Right atrium auricular region (tissue), 2 donors: ENCODE results near the gene C9orf43. TPM values are rescaled to one million over a fixed set of nuclear protein-coding genes. Genes with fewer than 3 reads are reported as not detected.
A peak's percentile ranks its signal among the peaks of the same experiment; 100 is the strongest.
"Not testable (repeated sequence)": the region's sequence is repeated elsewhere in the genome, so short reads cannot be mapped to it uniquely, and the experiment has no call there.

Source experiments
- DNase-seq: peaks from one replicate; pipeline ENCODE4 v3.0.0-alpha.2; 2019; ENCODE audit warnings: low spot score
- H3K27ac ChIP-seq, 2 donors: fragments of 200-600 bp; sonication (generic); 1 replicate in 1 of 2; 2 replicates in 1 of 2; pipeline ENCODE4 v1.5.1; 2016 to 2019
- H3K27me3 ChIP-seq, 2 donors: fragments of 200-600 bp; sonication (generic); one replicate each; pipeline versions ENCODE4 v1.5.1 to v1.6.0; 2017 to 2019
- H3K36me3 ChIP-seq: fragments of 200-600 bp; sonication (generic); one replicate; pipeline ENCODE4 v1.5.1; 2016
- H3K4me1 ChIP-seq, 2 donors: fragments of 200-600 bp; sonication (generic); one replicate each; pipeline versions ENCODE4 v1.5.1 to v1.6.0; 2017 to 2019
- H3K4me3 ChIP-seq, 2 donors: fragments of 200-600 bp; sonication (generic); 1 replicate in 1 of 2; 2 replicates in 1 of 2; pipeline ENCODE4 v1.5.1; 2017 to 2019; ENCODE audit warnings: mild to moderate bottlenecking in 1 of 2, moderate library complexity in 1 of 2
- H3K9me3 ChIP-seq, 2 donors: fragments of 200-600 bp; sonication (generic); one replicate each; pipeline ENCODE4 v1.5.1; 2019
- total RNA-seq, 2 donors: library from RNA; depleted of rRNA; stranded (reverse); fragments of >200 nt; gene quantifications; one replicate each; pipeline ENCODE4 v1.1.0, GENCODE V29; 2016
- TF ChIP-seq, protein P1 (sequence below), 2 donors: fragments of 200-600 bp; sonication (generic); IDR thresholded peaks; one replicate each; pipeline ENCODE4 v1.5.1; 2019; ENCODE audit warnings: antibody characterized with exemption in 2 of 2

Gene C9orf43
- total RNA-seq, 2 donors from 2014 or later: not detected

DNA sequence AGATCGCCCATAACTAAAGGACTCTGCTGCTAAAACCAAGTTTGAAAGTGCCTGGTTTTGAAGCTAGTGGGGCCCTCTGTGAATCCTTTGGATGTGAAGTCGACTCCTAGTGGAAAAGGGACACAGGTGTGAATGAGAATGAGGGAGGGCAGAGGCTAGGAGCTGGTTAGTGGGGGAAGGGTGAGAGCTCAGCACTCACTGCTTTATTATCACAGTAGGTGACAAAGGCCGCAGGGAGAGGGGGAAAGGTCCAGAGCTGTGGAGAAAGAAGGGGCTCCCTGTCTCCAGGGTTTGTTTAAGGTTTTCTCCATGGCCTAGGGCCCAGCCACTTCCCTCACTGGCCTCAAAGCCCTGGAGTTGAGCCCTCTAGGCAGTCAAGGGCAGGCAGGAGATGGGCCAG lies 37.3 kb upstream of the C9orf43 start:
- DNase-seq: no peak
- TF ChIP-seq, protein P1, sequence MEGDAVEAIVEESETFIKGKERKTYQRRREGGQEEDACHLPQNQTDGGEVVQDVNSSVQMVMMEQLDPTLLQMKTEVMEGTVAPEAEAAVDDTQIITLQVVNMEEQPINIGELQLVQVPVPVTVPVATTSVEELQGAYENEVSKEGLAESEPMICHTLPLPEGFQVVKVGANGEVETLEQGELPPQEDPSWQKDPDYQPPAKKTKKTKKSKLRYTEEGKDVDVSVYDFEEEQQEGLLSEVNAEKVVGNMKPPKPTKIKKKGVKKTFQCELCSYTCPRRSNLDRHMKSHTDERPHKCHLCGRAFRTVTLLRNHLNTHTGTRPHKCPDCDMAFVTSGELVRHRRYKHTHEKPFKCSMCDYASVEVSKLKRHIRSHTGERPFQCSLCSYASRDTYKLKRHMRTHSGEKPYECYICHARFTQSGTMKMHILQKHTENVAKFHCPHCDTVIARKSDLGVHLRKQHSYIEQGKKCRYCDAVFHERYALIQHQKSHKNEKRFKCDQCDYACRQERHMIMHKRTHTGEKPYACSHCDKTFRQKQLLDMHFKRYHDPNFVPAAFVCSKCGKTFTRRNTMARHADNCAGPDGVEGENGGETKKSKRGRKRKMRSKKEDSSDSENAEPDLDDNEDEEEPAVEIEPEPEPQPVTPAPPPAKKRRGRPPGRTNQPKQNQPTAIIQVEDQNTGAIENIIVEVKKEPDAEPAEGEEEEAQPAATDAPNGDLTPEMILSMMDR (IDR thresholded peaks at IDR 0.05): no peak
- Histone ChIP-seq H3K27me3 (no peaks in the 10 kb centered on the region), H3K9me3 (no peaks in the 10 kb centered on the region), H3K27ac (no peak overlapping the region), H3K4me1 (peaks cover 0 to 8% of the 10 kb centered on the region in 2 donors), H3K4me3 (no peak overlapping the region), H3K36me3 (peaks cover 20% of the 10 kb centered on the region)

DNA sequence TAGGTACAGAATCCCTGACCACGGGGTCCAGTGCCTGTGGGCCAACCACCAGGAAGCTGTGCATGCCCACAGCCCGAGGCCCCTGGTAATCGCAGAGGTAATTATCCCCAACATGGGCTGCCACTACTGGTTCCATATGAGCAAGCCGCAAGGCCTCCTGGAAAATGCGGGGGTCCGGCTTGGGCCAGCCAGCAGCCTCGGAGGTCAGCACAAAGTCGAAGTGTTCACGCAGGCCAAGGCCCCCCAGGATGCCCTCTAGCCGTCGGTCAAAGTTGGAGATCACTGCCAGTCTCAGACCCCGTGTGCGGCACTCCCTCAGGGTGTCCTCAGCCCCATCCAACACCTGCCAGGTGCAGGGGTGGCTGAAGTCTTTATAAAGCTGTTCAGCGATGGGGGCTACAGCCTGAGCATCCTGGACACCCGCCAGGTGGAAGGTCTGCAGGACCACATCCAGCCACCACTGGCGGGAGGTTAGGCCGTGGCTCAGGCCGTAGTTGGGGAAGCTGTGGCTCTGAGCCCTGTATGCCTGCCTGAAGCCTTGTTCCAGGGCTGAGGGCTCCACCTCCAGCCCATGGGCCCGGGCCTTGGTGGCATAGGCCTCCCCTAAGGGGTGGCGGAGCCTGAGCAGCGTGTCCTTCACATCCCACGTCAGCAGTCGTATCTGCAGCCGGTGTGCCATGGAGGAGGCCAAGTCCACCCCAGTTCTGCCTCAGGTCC lies 36.7 kb upstream of the C9orf43 start:
- no peak overlapping the region for H3K27ac ChIP-seq
- no peaks in the 10 kb centered on the region for H3K27me3 ChIP-seq
- H3K36me3 ChIP-seq: peaks cover 20% of the 10 kb centered on the region
- no peak overlapping the region for H3K4me3 ChIP-seq
- no peak for DNase-seq
- H3K4me1 ChIP-seq: peaks cover 0 to 8% of the 10 kb centered on the region in 2 donors
- H3K9me3 ChIP-seq: no peaks in the 10 kb centered on the region
- TF ChIP-seq, protein P1 (IDR thresholded peaks at IDR 0.05): no peak

DNA sequence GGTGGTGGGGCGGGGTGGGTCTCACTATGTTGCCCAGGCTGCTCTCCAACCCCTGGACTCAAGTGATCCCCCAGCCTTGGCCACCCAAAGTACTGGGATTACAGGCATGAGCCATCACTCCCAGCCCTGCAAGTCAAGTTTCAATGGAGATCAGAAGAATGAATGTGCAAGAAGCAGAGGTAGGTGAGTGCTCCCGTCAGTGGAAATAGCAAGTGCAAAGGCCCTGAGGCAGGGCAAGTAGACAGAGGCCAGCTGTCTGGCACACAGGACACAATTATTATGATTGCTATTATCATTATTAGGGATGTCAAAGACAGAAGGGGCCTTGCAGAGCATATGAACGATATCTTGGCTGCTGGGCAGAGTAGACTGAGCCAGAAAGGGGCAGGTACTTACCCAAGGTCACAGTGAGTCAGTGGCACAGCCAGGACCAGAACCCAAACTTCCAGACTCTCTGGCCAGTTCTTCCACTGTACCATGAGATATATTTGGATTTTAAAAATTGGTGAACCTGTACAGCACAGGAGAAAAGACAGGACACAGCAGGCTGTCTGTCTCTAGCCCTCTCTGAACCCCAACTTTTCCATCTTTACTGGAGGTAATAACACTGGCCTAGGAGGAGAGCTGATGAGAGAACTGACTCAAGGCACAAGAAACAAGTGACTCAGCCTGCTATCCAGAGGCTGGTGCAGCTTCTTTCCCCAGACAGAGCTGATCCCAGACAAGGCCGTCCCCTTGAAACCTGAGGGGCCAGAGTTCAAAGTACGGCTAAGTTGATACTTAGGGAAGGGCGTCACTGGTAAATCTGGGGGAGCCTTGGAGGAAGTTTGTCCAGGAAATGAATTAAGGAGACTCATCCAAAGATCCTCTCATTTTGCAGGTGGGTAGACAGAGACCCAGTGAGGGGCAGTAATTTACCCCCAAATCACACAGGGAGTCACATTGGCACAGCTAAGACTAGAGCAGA lies 35.2 kb upstream of the C9orf43 start:
- Histone ChIP-seq H3K9me3 (no peaks in the 10 kb centered on the region), H3K27me3 (no peaks in the 10 kb centered on the region), H3K36me3 (peaks cover 20% of the 10 kb centered on the region), H3K27ac (no peak overlapping the region), H3K4me1 (peaks cover 0 to 8% of the 10 kb centered on the region in 2 donors), H3K4me3 (peak overlapping the region in 1 of 2 donors; percentile 76)
- DNase-seq: no peak
- TF ChIP-seq, protein P1 (IDR thresholded peaks at IDR 0.05): no peak

DNA sequence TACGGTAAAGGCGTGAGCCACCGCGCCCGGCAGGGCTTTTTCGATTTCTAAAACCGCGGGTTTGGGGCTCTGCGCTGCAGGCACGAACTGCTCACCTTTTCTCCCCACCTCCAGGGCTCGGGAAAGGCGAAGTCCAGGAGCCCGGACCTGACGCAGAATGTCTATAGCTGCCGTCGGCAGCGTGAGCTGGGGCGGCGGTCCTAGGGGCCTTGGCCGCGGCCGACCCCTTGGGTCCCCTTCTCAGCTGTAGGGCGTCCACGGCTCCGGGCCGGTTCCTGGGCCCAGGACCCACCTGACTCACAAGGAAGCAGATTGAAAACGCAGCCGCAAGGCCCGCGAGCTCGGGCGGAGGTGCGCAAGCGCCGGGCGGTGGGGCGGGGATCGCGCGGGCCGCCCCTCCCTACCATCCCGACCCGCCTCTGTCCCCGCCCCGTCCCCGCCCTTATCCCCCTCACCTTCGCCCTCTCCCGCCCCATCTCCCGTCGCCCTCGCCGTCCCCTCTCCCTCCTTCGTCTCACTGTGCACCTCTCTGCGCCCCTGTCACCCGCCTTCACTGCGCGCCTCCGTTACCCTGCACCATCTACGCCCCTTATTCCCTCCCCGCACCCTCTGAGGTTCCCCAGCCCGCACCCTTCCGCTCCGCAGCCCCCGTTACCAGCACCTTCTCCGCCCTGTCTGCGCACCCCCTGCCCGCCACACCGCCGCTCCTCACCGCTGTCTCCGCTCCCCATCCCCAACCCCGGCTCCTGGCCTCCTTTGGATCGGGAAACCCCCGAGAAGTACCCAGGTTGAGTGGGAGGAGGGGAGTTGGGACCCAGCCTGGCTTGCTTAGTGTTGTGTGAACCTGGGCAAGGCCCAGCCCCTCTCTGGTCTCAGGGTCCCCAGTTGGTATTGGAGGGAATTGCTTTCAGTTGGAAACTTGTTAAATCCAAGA lies 33.6 kb upstream of the C9orf43 start, which contains the start of gene HDHD3:
TSS of gene HDHD3 (minus strand) at position 353 of the 934 bp plus-strand sequence. CDS start 2,632 bp downstream, outside the sequence.
- peaks cover 0 to 8% of the 10 kb centered on the region in 2 donors for H3K4me1 ChIP-seq
- peak; percentile 76 for DNase-seq
- H3K9me3 ChIP-seq: no peaks in the 10 kb centered on the region
- TF ChIP-seq, protein P1 (IDR thresholded peaks at IDR 0.05): no peak
- H3K36me3 ChIP-seq: peaks cover 20% of the 10 kb centered on the region
- H3K27me3 ChIP-seq: no peaks in the 10 kb centered on the region
- peak within 1 kb of the TSS; percentile 64 to 76 for H3K4me3 ChIP-seq
- peak within 1 kb of the TSS; percentile 71 to 76 for H3K27ac ChIP-seq

DNA sequence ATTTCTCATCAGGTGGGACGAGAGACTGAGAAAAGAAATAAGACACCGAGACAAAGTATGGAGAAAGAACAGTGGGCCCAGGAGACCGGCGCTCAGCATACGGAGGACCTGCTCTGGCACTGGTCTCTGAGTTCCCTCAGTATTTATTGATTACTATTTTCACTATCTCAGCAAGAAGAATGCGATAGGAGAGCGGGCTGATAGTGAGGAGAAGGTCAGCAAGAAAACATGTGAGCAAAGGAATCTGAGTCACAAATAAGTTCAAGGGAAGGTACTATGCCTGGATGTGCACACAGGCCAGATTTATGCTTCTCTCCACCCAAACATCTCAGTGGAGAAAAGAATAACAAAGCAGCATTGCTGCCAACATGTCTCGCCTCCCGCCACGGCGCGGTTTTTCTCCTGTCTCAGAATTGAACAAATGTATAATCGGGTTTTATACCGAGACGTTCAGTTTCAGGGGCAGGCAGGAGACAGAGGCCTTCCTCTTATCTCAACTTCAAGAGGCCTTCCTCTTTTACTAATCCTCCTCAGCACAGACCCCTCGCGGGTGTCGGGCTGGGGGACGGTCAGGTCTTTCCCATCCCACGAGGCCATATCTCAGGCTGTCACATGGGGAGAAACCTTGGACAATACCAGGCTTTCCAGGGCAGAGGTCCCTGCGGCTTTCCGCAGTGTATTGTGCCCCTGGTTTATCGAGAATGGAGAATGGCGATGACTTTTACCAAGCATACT lies 31.3 kb upstream of the C9orf43 start:
- not testable (repeated sequence) for DNase-seq, H3K9me3 ChIP-seq, H3K36me3 ChIP-seq, H3K4me3 ChIP-seq, H3K4me1 ChIP-seq, H3K27me3 ChIP-seq, H3K27ac ChIP-seq

DNA sequence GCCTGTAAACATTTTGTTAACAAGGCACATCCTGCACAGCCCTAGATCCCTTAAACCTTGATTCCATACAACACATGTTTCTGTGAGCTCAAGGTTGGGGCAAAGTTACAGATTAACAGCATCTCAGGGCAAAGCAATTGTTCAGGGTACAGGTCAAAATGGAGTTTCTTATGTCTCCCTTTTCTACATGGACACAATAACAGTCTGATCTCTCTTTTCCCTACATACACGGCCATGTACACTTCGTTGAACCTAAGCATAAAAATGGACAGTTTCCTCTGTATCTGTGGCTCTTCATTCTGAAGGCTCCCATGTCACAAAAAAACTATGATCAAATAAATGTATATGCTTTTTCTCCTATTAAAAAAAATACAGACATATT lies 30.7 kb upstream of the C9orf43 start:
- H3K4me3 ChIP-seq, H3K27ac ChIP-seq, H3K9me3 ChIP-seq, H3K27me3 ChIP-seq, DNase-seq, H3K36me3 ChIP-seq, H3K4me1 ChIP-seq: not testable (repeated sequence)
